Midbrain (tissue), 1 donor: ENCODE results near the gene CENPL.
A peak's percentile ranks its signal among the peaks of the same experiment; 100 is the strongest.
"Not testable (repeated sequence)": the region's sequence is repeated elsewhere in the genome, so short reads cannot be mapped to it uniquely, and the experiment has no call there.

Experiments used
- DNase-seq: peaks from one replicate; lab custom pipeline; 2025; lab: John Stamatoyannopoulos, UW

CENPL gene

GRCh38 chr1:173824315-173825081 lies at the start of gene CENPL, which contains the start of gene DARS2:
TSS of gene CENPL (minus strand) at chr1:173824883. CDS start at chr1:173811299, 13,584 bp downstream.
TSS of gene DARS2 (plus strand) at chr1:173824673. CDS start at chr1:173825230, 557 bp downstream.
- peak; percentile 98 for DNase-seq

GRCh38 chr1:173871500-173871899 lies 46.8 kb upstream of the CENPL start:
- no peak for DNase-seq

GRCh38 chr1:173871091-173871490 lies 46.4 kb upstream of the CENPL start:
- DNase-seq, result no peak

- DNase-seq, result peak; percentile 27
These were observed 45.8 kb upstream of the CENPL start for GRCh38 chr1:173870252-173871075.

GRCh38 chr1:173869021-173869359 lies 44.3 kb upstream of the CENPL start:
- peak; percentile 17 for DNase-seq

GRCh38 chr1:173868266-173869020 lies 43.8 kb upstream of the CENPL start, which contains the start of gene ZBTB37:
TSS of gene ZBTB37 (plus strand) at chr1:173868380. CDS start at chr1:173870226, 1,846 bp downstream.
- peak; percentile 63 for DNase-seq

GRCh38 chr1:173867753-173868265 lies 43.1 kb upstream of the CENPL start, which contains the start of gene GAS5:
TSS of gene GAS5 (minus strand) at chr1:173867989.
- peak; percentile 99 for DNase-seq

- no peak for DNase-seq
These were observed 42.6 kb upstream of the CENPL start for GRCh38 chr1:173867141-173867752.

- DNase-seq, result no peak
These were observed 41.9 kb upstream of the CENPL start for GRCh38 chr1:173866413-173867115.

- no peak for DNase-seq
These were observed 40.9 kb upstream of the CENPL start for GRCh38 chr1:173865468-173866164.

GRCh38 chr1:173864179-173864867 lies 39.6 kb upstream of the CENPL start:
- DNase-seq, result no peak

GRCh38 chr1:173863224-173864161 lies 38.8 kb upstream of the CENPL start:
- DNase-seq, result no peak

GRCh38 chr1:173862769-173863223 lies 38.1 kb upstream of the CENPL start:
- no peak for DNase-seq

- not testable (repeated sequence) for DNase-seq
These were observed 37.6 kb upstream of the CENPL start for GRCh38 chr1:173862146-173862768.

- DNase-seq, result no peak
These were observed 37.1 kb upstream of the CENPL start for GRCh38 chr1:173861731-173862145.

GRCh38 chr1:173860065-173860464 lies 35.4 kb upstream of the CENPL start:
- no peak for DNase-seq

- not testable (repeated sequence) for DNase-seq
These were observed 34.9 kb upstream of the CENPL start for GRCh38 chr1:173859547-173859946.
